Vagina (tissue), 2 donors: ENCODE measurements around the gene CSNK2A1. TPM values are rescaled to one million over a fixed set of nuclear protein-coding genes. Genes with fewer than 3 reads are reported as not detected.

ENCODE experiments used
- DNase-seq, 2 donors: peaks; one replicate each; pipeline ENCODE4 v3.0.0-alpha.2; 2017; ENCODE audit errors: extremely low spot score in 2 of 2
- H3K27ac ChIP-seq: fragments of 200-600 bp; sonication (generic); one replicate; pipeline ENCODE4 v1.5.1; 2019
- H3K27me3 ChIP-seq: fragments of 200-600 bp; sonication (generic); one replicate; pipeline ENCODE4 v1.5.1; 2019
- H3K36me3 ChIP-seq, 2 donors: fragments of 200-600 bp; sonication (generic); one replicate each; pipeline ENCODE4 v1.5.1; 2017 to 2019
- H3K4me1 ChIP-seq: fragments of 200-600 bp; sonication (generic); one replicate; pipeline ENCODE4 v1.5.1; 2019
- H3K4me3 ChIP-seq, 2 donors: fragments of 200-600 bp; sonication (generic); 1 replicate in 1 of 2; 2 replicates in 1 of 2; pipeline ENCODE4 v1.5.1; 2016 to 2019
- H3K9me3 ChIP-seq: fragments of 200-600 bp; sonication (generic); one replicate; pipeline ENCODE4 v1.5.1; 2019
- POLR2A ChIP-seq, 2 donors: fragments of 450-650 bp; IDR thresholded peaks; one replicate each; pipeline ENCODE4 v1.6.1; 2017; ENCODE audit warnings: antibody characterized with exemption in 2 of 2, mild to moderate bottlenecking in 2 of 2, moderate library complexity in 2 of 2
- POLR2AphosphoS5 ChIP-seq, 2 donors: sonication (generic); formaldehyde crosslinking; IDR thresholded peaks; one replicate each; pipeline ENCODE4 v1.9.0; 2017; ENCODE audit warnings: antibody characterized with exemption in 2 of 2, mild to moderate bottlenecking in 2 of 2, low read depth in 1 of 2; ENCODE audit not compliant: insufficient read depth in 1 of 2
- intact Hi-C: fragments of 100-400 bp; cut with DNase I; formaldehyde crosslinking; loops from one replicate; pipeline ENCODE4 v1.15.1; 2023
- total RNA-seq: library from RNA; depleted of rRNA; stranded (reverse); fragments of >200 nt; gene quantifications from one replicate; pipeline ENCODE4 v1.2.3, GENCODE V29; 2016
- TF ChIP-seq, protein P1 (sequence below), 3 experiments: fragments of 450-650 bp in 2 of 3; fragments of 200-600 bp in 1 of 3; sonication (generic) in 1 of 3; IDR thresholded peaks; one replicate each; pipeline ENCODE4 v1.5.1; 2017 to 2019; ENCODE audit warnings: antibody characterized with exemption in 3 of 3, mild to moderate bottlenecking in 2 of 3, moderate library complexity in 2 of 3

Gene CSNK2A1
- total RNA-seq, 1 donor from 2014 or later = 70.0 TPM

DNA sequence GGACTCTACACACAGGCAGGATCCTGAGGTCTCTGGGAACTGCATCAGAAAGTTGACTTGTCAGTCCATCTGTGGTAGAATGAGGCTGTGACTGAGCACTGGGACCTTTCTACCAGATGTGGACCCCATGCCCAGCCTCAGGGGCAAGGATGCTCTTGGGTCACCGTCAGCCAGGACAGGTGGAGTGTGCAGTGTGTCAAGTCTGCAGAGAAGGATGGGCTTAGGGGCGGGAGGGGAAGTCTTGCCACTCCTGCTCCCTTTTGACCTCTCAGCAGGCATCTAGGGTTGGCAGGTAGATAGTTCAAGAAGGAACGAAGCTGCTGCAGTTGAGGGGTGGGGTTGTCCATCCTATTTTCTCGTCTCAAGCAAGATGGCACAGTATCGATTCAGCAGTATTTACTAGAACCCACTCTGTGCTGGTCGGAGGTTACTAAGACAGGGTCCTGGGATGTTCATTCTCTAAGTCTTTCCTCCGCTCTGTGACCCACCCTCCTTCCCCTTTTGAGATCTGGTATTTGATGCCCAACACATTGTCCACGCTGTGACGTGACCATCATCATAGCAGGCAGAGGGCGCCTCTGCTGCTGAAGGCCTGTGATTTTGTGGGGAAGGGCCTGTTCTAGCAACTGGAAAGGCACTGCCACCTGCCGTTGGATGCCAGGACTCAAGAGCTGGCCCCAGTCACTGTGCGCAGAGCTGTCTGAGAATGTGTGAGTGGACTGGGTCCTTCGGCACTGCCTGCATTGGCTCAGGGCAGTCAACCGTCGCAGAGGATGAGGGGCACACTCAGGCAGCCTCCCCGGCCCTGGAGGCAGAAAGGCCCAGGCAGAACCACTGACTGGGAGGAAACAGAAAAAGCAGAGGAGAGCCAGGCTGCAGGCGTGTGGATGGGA is 112.3 kb downstream of the CSNK2A1 start:
- DNase-seq = no peak
- peaks cover 0 to 54% of the 10 kb centered on the region in 2 donors for H3K36me3 ChIP-seq
- intact Hi-C loops = no loop called here
- no peaks in the 10 kb centered on the region for H3K4me1 ChIP-seq
- no peaks in the 10 kb centered on the region for H3K27me3 ChIP-seq
- no peaks in the 10 kb centered on the region for H3K9me3 ChIP-seq
- H3K27ac ChIP-seq = no peak overlapping the region
- H3K4me3 ChIP-seq = no peak overlapping the region
- no peak for TF ChIP-seq POLR2A (IDR thresholded peaks at IDR 0.05)
- TF ChIP-seq, protein P1, sequence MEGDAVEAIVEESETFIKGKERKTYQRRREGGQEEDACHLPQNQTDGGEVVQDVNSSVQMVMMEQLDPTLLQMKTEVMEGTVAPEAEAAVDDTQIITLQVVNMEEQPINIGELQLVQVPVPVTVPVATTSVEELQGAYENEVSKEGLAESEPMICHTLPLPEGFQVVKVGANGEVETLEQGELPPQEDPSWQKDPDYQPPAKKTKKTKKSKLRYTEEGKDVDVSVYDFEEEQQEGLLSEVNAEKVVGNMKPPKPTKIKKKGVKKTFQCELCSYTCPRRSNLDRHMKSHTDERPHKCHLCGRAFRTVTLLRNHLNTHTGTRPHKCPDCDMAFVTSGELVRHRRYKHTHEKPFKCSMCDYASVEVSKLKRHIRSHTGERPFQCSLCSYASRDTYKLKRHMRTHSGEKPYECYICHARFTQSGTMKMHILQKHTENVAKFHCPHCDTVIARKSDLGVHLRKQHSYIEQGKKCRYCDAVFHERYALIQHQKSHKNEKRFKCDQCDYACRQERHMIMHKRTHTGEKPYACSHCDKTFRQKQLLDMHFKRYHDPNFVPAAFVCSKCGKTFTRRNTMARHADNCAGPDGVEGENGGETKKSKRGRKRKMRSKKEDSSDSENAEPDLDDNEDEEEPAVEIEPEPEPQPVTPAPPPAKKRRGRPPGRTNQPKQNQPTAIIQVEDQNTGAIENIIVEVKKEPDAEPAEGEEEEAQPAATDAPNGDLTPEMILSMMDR (IDR thresholded peaks at IDR 0.05) = peak in 1 of 3 experiments; percentile 24
- TF ChIP-seq POLR2AphosphoS5 (IDR thresholded peaks at IDR 0.05; ENCODE audit: insufficient read depth in 1 of 2, low read depth in 1 of 2) = peak in 1 of 2 donors; percentile 23

DNA sequence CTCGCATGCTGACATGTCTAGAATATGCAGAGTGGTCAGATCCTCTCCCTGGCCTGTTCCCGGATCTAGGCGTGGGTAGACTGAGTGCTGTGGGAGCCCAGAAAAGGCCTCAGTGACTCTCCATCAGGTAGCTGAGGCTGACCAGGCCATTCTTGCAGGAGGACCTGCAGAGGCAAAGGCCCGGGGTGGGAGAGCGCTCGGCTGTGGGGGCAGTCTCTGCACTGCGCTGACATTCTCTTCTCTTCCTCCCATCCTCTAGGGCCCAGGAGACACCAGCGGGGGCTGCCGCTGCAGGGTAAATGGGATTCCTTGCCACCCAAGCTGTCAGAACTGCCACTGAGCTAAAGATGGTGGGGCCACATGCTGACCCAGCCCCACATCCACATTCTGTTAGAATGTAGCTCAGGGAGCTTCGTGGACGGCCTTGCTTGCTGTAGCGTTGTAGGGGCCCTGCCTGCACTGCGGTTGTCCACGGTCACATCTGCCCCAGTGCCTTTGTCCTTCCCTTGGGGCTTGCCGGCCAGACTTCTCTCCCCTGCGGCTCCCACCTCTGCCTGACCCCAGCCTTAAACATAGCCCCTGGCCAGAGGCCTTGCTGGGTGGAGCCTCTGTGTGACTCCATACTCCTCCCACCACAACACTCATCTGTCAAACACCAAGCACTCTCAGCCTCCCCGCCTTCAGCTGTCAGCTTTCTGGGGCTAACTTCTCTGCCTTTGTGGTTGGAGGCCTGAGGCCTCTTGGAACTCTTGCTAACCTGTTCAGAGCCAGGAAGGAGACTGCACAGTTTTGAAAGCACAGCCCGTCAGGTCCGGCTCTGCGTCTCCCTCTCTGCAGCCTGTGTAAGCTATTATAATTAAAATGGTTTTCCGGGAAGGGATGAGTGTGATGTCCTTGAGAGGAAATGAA is 113.2 kb downstream of the CSNK2A1 start:
- TF ChIP-seq, protein P1 (IDR thresholded peaks at IDR 0.05) = no peak
- TF ChIP-seq POLR2AphosphoS5 (IDR thresholded peaks at IDR 0.05; ENCODE audit: insufficient read depth in 1 of 2, low read depth in 1 of 2) (no peak), POLR2A (IDR thresholded peaks at IDR 0.05) (no peak)
- intact Hi-C loops = no loop called here
- H3K36me3 ChIP-seq = peaks cover 0 to 45% of the 10 kb centered on the region in 2 donors

DNA sequence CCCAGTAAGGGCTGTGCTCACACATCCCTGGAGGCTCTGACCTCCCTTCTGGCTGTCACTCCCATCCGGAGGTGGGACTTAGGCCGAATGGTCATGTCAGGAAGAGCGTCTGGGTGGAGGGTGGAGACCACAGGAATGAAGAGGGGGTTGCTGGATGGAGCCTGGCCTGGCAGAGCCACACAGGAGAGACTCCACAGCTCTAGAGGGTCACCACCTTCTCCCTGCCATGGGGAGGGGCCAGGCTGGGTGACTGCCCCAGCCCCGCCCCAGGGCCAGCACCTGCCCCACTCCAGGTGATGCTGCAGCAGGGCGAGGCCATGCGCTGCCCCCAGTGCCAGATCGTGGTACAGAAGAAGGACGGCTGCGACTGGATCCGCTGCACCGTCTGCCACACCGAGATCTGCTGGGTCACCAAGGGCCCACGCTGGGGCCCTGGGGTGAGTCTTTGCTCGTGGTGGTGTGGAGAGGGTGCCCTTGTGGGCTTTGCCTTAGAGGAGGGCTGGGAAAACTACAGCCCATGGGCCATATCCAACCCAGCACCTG is 114.9 kb downstream of the CSNK2A1 start:
- Histone ChIP-seq H3K36me3 (peaks cover 0 to 51% of the 10 kb centered on the region in 2 donors), H3K4me3 (no peak overlapping the region), H3K9me3 (no peaks in the 10 kb centered on the region), H3K27ac (no peak overlapping the region), H3K27me3 (no peaks in the 10 kb centered on the region), H3K4me1 (no peaks in the 10 kb centered on the region)
- intact Hi-C loops = no loop called here
- no peak for TF ChIP-seq POLR2A (IDR thresholded peaks at IDR 0.05)
- TF ChIP-seq POLR2AphosphoS5 (IDR thresholded peaks at IDR 0.05; ENCODE audit: insufficient read depth in 1 of 2, low read depth in 1 of 2) = no peak
- TF ChIP-seq, protein P1 (IDR thresholded peaks at IDR 0.05) = no peak
- DNase-seq = no peak

More for the DNA sequence above, 113.2 kb downstream of the CSNK2A1 start:
- no peaks in the 10 kb centered on the region for H3K27me3 ChIP-seq
- H3K4me3 ChIP-seq = no peak overlapping the region
- no peaks in the 10 kb centered on the region for H3K4me1 ChIP-seq
- no peak overlapping the region for H3K27ac ChIP-seq
- DNase-seq = no peak
- H3K9me3 ChIP-seq = no peaks in the 10 kb centered on the region

DNA sequence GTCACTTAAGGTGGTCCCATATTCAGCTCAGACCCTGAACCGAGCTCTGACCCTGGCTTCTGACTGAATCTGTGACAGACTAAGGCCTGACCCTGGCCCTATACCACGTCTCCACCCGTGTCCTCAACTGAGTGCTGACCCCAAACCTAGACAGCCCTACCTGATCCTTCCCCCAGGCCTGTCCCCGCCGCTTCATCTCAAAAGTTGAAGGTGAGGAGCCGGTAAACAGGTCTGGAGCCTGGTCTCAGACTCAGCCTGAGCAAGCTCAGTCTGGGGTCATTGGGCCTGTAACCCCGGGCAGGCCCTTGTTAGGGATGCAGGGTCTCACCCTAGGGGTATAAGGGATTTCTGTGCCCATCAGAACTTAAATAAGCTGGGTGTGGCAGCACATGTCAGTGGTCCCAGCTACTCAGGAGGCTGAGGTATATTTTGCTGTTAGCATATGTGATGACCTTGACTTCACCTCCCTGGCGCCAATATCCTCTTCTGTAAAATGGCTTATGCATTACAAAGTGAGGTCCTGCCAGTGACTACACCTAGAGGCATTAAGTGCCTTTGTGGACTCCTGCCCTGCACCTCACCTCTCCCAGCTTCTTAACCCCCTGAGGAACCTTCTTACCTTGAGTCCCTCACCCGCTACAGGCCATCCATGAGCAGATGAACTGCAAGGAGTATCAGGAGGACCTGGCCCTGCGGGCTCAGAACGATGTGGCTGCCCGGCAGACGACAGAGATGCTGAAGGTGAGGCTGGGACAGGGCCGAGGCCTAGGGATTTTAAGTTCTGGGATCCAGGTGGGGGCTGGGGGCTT is 115.5 kb downstream of the CSNK2A1 start:
- intact Hi-C loops = no loop called here
- Histone ChIP-seq H3K4me3 (no peak overlapping the region), H3K4me1 (no peaks in the 10 kb centered on the region), H3K36me3 (peaks cover 0 to 58% of the 10 kb centered on the region in 2 donors), H3K27ac (no peak overlapping the region), H3K9me3 (no peaks in the 10 kb centered on the region), H3K27me3 (no peaks in the 10 kb centered on the region)
- TF ChIP-seq, protein P1 (IDR thresholded peaks at IDR 0.05) = no peak
- no peak for TF ChIP-seq POLR2A (IDR thresholded peaks at IDR 0.05)
- TF ChIP-seq POLR2AphosphoS5 (IDR thresholded peaks at IDR 0.05; ENCODE audit: insufficient read depth in 1 of 2, low read depth in 1 of 2) = no peak
- DNase-seq = no peak
